Measurements from ENCODE around the gene TNN.

TNN gene

DNA sequence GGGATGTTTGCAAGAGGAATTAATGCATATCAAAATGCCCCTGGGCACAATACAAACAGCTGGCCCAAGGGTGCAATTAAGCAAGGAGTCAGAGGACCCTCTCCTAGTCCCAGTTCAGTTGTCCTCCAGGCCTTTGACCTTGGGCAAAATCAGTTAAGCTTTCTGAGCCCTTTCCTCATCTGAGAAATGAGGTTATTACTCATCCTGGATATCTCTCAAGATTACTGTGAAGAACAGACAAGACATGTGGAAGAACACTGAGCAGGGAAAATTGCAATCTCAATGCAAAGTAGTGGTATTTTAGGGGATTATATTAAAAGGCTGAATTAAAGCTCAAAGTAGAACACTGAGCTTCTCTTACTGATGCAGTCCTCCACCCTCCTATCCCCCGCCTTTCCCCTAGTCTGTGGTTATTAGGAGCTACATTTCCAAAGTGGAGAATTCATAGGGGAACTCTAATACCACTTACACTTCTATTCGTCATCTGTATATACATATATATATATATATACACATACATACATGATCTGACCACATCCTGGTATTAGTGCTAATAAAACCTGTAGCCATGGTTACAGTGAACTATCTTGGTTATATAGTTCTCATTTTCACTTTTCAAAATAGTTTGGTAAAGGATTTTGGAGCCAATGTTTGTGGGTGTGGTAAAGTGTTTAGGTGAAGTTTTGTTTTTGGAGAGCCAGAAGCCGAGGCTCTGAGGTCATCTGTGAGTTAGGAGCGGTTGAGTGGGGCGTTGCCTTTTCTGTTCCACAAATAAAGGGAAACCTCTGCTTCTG lies 106.9 kb downstream of the TNN start:
- no peak for DNase-seq (ENCODE audit: low spot score)

DNA sequence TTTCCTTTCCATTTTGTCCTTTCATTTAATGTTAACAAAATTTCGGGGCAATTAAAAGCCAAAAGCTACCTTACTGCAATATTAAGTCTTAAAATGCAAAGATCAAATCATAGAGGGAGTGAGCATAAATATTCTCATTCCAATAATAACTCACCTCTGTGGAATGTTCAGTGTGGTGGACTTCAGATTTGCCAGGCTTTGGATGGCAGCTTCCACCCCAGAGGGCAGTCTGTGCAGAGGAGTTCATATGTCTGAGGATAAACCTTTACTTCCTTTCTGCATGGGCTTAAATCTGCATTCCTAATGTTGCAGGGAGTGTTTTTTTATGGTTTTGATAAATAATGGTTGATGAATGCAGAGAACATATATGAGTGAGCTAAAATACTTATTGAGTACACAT lies 108.6 kb downstream of the TNN start:
- DNase-seq (ENCODE audit: low spot score) = no peak

DNA sequence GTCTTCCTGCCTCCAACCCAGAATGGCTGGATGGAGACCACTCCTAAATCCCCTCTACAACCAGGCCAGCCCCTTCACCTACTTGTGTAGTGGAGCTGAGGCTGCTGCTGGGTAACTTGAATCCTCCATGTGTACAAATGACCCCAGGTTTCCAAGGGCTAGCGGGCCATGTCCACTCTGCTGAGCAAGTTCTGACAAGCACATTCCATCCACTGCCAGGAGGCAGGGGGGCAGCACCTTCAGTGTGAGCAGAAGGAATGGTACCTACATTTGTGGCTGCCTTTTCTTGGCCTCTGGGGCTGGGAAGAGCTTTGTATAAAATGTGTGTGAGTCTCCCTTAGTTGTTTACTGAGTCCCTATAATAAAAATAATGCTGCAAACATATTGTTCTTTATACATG lies 110.4 kb downstream of the TNN start:
- no peak for DNase-seq (ENCODE audit: low spot score)

DNA sequence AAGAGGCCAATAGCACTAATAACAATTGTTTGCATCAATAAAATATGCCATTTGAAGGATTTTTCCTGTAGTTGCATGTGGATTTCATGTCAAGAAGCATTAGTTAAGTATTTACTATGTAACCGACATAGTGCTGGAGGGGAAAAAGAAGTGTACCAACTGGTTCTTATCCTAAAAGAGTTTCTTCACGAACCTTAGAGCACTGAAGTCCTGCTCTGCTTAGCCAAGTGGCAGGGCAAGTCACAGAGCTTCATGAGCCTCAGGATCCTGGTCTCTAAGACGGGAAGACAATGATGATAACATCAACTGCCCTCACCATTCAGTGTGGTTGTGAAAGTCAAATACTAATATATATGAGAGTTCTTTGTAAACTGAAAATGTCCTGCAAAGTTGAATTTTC lies 110.8 kb downstream of the TNN start:
- no peak for DNase-seq (ENCODE audit: low spot score)

DNA sequence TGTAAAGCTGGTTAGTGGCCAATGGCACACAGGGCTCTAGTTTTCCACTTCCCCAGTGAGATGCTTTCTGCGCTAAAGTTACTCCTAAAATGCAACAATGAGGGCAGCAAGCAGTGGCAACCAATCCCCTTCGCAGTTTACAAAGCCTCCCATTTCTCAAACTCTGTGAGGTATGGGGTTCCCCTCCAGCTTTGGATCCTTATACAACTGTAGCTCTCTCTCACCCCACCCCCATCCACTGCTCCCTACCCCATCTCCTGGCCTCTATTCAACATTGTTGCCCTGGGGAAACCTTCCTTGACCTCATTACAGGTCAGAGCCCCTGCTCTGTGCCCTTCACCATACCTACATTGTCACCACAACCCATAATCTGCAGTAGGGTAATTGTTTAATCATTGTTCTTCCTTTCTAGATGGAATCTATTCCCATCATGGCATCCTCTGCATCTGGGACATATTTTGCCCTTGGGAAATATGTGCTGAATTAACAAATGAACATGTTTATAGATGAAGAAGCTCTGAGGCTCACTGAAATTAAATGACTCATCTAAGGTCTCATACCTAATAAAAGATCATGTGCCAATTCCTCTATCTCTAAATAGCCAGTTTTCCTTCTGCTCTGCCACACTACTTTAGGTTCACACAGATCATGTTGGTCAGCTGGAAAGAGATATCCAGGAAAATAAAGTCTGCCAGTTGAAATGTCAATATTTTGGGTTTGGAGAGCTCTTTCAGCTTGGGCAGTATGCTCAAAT lies 112.4 kb downstream of the TNN start:
- no peak for DNase-seq (ENCODE audit: low spot score)

DNA sequence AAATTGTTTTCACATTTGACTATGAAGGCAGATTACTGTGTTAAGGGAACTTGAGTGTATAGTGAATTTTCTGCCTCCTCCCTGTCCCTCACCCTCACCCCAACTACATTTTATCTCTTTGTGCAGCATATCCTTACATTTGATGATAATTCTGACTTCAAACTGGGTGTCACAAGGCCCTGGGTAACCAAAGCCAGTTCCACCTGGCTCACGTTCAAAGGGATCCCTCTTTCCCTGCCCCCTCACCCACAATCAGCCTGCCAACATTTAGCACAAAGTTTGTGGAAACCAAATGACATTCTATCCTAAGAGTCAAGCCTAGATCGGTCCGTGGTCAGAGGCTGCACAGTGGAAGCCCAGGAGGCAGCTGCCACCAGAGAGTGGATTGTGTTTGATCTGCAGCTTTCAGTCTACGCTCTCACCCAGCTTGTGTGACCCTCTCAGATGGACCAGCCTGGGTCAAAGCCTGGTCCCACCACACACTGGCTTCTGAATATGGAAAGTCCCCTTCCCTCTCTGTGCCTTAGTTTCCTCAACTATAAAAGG lies 114.6 kb downstream of the TNN start:
- DNase-seq (ENCODE audit: low spot score) = no peak

DNA sequence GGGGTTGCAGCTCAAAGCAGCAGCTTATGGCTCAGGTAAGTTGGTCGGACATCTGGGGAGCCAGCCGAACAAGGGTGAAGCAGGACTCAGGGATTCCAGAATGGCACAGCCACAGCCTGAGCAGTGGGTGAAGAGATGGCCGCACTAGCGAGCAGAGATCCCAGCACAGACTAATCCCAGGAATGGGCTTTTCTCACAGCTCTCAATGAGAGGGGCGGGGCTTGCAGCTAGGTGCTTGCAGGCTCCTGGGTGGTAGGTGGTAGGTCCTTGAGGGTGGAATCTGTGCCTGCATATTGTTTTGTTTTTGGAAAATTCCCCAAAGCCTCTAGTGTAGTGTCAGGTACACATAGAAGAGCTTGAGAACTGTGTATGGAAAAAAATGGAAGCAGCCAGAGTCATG lies 116.0 kb downstream of the TNN start:
- DNase-seq (ENCODE audit: low spot score) = no peak

DNA sequence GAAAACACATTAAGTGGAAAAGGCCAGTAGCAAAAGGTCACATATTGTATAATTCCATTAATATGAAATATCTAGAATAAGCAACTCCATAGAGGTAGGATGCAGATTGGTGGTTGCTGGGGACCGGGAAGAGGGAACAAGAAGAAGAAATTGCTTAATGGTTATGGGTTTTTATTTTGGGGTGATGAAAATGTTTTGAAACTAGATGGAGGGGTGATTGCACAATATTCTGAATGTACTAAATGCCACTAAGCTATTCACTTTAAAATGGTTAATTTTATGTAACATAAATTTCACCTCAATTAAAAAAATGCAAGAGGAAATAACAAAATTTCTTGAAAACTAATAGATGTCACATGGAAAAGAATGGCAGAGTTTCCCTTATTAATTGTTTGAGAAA lies 118.3 kb downstream of the TNN start:
- DNase-seq (ENCODE audit: low spot score) = no peak

DNA sequence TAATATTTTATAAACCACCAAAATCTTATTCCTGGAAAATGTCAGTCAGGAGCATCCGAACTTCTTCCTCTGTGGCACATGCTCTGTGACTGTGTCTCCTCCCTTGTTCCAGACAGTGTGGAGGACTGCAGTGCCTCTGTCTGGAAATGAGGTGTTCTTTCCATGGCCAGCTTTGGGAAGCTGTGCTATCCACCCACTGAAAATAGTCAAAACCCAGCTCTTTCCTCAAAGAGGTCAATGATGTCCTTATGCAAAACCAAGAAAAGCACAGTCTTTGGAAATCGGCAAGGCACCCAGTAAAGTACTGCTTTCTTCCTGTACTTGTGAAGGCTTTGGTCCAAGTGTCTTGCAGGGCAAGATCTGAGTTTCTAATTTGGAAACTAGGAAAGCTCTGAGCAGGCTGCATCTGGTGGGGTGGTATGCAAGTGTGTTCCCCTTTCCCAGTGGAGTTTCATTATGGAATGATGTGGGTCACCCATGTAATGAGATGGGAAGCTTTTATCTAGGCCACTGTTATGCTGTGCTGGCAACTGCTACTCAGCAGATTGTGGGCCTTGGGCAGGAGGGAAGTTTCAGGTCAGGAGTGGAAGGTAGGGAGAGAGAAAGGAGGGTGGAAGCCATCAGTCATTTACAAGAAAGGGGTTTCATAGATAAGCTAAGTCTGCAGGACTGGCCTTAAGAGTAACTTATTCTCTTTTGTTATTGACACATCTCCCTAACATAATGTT lies 119.0 kb downstream of the TNN start:
- DNase-seq (ENCODE audit: low spot score) = no peak

DNA sequence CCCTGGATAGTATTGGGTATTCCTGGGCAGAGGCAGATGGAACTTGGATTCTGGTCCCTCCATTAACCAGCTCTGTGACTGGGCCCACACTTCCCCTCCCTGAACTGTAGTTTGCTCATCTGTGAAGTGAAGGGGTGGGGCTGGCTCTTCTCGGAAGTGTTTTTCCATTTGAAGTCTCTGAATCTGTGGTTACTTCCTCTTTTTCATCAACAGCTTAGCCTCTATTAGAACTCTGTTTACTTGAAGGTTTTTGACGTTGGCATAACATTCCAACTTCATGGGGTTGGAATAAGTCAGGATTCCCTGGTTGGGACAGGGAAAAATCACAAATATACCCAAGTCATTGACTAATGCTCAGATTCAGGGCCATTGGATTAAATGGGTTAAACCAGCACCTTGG lies 121.3 kb downstream of the TNN start:
- DNase-seq (ENCODE audit: low spot score) = no peak

DNA sequence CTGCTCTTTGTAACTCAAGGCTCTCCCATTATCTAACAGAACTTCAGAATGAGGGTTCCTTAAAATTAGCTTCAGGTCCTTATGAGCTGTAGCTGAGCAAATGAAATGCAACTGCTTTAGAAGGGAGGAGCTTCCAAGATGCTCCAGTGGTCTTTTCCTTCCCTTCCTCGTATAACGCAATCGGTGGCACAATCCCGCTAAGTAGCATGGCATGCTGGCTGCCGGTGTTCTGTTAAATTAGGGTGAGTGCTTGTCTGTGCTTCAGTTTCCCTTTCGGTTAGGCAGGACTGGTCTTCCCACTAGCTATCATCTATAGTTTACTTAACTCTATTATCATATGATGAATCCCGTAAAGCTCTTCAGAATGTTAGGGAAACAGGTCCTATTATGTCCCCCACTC lies 124.0 kb downstream of the TNN start:
- no peak for DNase-seq (ENCODE audit: low spot score)

DNA sequence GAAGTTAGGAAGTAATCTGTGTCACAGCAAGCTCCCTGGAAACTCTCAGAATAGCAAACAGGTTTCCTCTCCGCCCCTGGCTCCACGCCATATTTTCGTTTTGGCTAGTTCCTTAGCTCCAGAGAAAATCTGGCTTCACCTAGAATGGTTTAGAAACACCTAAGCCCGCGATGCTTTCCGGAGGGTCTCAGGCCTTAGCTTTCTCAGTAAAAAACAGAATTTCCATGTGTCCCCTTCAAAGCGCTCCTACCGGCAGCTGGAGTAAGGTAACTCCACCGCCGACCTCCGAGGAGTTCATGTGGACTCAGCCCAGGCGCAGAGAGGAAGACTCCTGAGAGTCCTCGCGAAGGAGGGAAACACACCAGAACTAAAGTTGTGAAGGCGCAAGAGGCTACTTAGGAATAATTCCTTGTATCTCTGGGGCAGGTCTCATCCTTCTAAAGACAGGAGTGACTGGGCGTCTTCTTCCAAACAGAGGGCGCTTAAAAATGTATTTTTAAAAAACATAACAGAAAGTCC lies 124.5 kb downstream of the TNN start:
- no peak for DNase-seq (ENCODE audit: low spot score)

DNA sequence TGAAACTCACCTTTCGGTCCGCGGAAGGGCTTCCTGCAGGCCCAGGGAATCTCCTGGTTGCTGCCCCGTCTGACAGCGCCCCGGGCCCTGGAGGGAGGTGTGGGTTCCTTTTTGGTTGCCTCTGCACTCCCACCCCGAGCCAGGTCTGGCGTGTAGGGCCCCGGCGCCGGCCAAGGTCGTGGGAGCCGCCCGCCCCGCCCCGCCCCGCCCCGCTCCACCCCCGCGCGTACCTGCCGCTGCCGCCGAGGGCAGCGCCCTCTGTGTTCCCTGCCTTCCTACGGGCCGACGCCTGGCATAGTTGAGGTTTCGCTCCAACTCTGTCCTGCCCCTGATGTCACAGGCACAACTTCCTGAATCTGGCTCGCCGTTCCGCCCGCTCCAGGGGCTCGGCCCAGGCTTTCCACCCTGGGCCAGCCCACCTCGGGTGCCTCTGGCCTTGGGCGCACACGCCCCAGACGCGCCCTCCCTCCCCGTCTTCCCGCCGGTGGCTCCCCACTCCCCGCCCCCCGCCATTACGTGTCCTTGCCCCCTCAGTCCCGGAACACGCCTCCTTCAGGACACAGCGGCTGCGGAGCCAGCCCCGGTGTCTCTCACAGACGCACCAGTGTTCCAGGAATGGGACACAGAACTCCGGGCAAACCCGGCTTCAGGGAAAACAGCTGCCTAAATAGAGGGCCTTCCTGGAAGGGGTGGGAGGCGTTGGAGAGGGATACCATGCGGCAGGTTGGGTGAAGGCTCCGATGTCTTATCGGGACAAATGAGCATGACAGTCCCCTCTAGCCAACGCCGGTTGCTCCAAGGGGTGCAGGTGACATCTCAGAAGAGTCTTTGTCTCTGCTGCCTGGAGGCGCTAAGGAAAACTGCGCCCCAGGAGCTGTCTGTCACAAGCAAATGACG lies 125.2 kb downstream of the TNN start, which contains the start of gene KIAA0040:
Gene KIAA0040 (minus strand): TSS at position 147 of the 897 bp plus-strand sequence. CDS start 31,763 bp downstream, outside the sequence.
- peak; percentile 45 for DNase-seq (ENCODE audit: low spot score)

DNA sequence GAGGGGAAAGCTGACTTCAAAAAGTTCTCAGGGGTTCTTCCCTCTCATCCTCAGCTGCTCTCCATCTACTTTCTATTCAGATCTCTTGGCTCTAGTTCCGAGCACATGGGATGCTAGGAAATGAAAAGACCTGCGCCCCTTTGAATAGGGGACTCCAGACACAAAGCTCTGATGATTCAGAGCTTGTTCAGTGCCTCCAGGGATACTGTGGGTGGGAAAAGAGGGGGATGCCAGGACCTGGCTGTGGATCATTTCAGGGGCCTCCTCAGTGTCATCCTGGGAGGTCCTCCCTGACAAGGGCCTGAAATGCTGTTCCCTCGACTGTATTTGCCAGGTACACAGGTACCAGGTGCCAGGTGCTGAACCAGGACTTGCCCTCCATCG lies 125.9 kb downstream of the TNN start:
- DNase-seq (ENCODE audit: low spot score) = peak; percentile 42

DNA sequence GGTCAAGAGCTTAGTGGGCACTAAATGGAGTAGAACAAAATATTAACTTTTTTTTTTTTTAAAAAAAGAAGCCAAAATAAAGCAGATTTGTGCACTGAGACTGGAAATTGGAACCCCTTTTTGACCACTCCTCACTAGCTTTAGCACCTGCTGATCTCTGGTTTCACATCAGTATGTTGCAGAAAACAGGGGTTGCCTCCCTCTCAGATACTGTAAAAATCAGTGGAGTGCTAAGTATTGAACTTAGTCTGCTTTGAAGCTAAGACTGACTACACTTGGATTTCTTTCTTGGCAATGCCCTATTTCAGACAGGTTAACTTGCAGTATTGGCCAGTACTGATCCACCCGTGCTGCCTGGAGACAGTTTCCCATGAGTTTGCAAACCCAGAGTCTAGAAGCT lies 127.6 kb downstream of the TNN start:
- no peak for DNase-seq (ENCODE audit: low spot score)

DNA sequence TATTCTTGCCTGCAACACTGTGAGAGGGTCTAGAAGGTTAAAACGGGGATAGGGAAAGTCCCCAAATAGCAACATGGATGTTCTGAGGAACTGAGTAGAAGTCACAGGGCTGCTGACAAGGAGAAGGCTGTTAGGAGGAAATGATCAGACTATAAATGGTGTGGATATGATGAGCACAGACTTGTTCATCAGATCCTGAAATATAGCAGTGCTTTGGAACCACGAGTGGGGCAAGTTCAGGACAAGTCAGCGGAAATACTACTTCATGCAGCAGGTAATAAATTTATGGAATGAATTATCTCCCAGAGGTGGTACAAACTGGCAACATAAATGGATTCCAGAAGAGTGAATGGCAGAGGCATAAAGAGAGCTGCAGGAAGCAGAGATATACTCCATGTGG lies 128.2 kb downstream of the TNN start:
- no peak for DNase-seq (ENCODE audit: low spot score)

DNA sequence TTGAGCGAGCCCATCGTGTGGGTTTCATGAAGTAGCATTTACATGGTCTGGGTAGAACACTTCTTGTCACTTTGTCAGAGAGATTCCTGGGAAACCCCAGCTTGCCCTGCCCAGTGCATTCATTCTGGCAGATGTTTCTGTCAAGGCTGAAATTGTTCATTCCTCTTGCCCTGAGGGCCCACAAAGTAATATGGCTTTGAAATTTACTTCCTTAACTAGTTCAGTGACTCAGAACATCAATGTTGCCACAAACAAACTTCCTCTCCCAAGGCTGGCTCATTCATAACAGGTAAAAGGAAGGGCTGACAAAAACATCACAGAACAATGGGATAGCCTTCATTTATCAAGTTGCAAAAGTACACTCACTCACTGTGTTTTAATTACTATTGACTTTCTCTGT lies 129.9 kb downstream of the TNN start:
- peak; percentile 90 for DNase-seq (ENCODE audit: low spot score)
